HL-60 (cell line): ENCODE measurements around the gene GNAQ.

Experiments
- DNase-seq, 2 experiments: peaks; one replicate each; pipeline ENCODE4 v3.0.0-alpha.2; 2010 to 2020; ENCODE audit warnings: low read depth in 1 of 2, low spot score in 1 of 2
- H3K27ac ChIP-seq: fragments of 250-450 bp; sonication (Bioruptor Pico); replicated peaks from 2 replicates; pipeline ENCODE4 v1.5.1; 2020; ENCODE audit warnings: mild to moderate bottlenecking, moderate library complexity
- H3K27me3 ChIP-seq: fragments of 250-450 bp; sonication (Bioruptor Pico); 2 replicates; pipeline ENCODE4 v1.5.1; 2021; ENCODE audit warnings: mild to moderate bottlenecking, moderate library complexity; ENCODE audit not compliant: insufficient read depth, poor library complexity, severe bottlenecking
- H3K4me3 ChIP-seq: replicated peaks from 2 replicates; pipeline ENCODE4 v1.5.1; 2011; ENCODE audit warnings: mild to moderate bottlenecking, control low read depth, low read length; ENCODE audit not compliant: insufficient read depth
- CTCF ChIP-seq: IDR thresholded peaks from one replicate; pipeline ENCODE4 v1.5.1; 2011; ENCODE audit warnings: low read length, control low read depth, inconsistent platforms; ENCODE audit not compliant: insufficient read depth
- GABPA ChIP-seq: IDR thresholded peaks from 2 replicates; pipeline ENCODE4 v1.6.1; 2012; ENCODE audit warnings: low read depth
- POLR2AphosphoS5 ChIP-seq: IDR thresholded peaks from 2 replicates; pipeline ENCODE4 v1.6.1; 2012; ENCODE audit warnings: low read depth
- REST ChIP-seq: IDR thresholded peaks from 2 replicates; pipeline ENCODE4 v1.6.1; 2012; ENCODE audit warnings: low read depth; ENCODE audit not compliant: insufficient replicate concordance
- SPI1 ChIP-seq: IDR thresholded peaks from 2 replicates; pipeline ENCODE4 v1.6.1; 2012; ENCODE audit warnings: low read depth, mild to moderate bottlenecking, borderline replicate concordance

Gene GNAQ

GRCh38 chr9:77838986-77839385 is 192.6 kb downstream of the GNAQ start:
- H3K4me3 ChIP-seq = no peak overlapping the region
- TF ChIP-seq REST = no peak
- TF ChIP-seq SPI1 = no peak
- TF ChIP-seq POLR2AphosphoS5 = no peak
- no peak for TF ChIP-seq CTCF
- TF ChIP-seq GABPA = no peak
- H3K27me3 ChIP-seq = no peaks in the 10 kb centered on the region
- no peak for DNase-seq
- no peak overlapping the region for H3K27ac ChIP-seq

- TF ChIP-seq GABPA = no peak
- Histone ChIP-seq H3K4me3 (no peak overlapping the region), H3K27me3 (no peaks in the 10 kb centered on the region), H3K27ac (no peak overlapping the region)
- no peak for DNase-seq
Measured at GRCh38 chr9:77834898-77835488, 196.6 kb downstream of the GNAQ start.

GRCh38 chr9:77833561-77834429 is 197.8 kb downstream of the GNAQ start:
- Histone ChIP-seq H3K27ac (no peak overlapping the region), H3K27me3 (no peaks in the 10 kb centered on the region), H3K4me3 (no peak overlapping the region)
- DNase-seq = no peak
- no peak for TF ChIP-seq REST
- TF ChIP-seq SPI1 = peak; percentile 79

GRCh38 chr9:77832639-77833038 is 199.0 kb downstream of the GNAQ start:
- Histone ChIP-seq H3K4me3 (no peak overlapping the region), H3K27me3 (no peaks in the 10 kb centered on the region), H3K27ac (no peak overlapping the region)
- TF ChIP-seq SPI1 (no peak), REST (no peak), GABPA (no peak), CTCF (no peak), POLR2AphosphoS5 (no peak)
- no peak for DNase-seq
